Tibial nerve (tissue), 3 donors: ENCODE data around the gene ZNF33B.

Experiments used
- POLR2A ChIP-seq, 2 donors: fragments of 450-650 bp; IDR thresholded peaks; one replicate each; pipeline ENCODE4 v1.6.1; 2017; ENCODE audit warnings: antibody characterized with exemption in 2 of 2, mild to moderate bottlenecking in 2 of 2, moderate library complexity in 2 of 2
- TF ChIP-seq, protein P1 (sequence below), 5 experiments: fragments of 200-600 bp in 3 of 5; fragments of 450-650 bp in 2 of 5; sonication (generic) in 3 of 5; IDR thresholded peaks; one replicate each; pipeline ENCODE4 v1.5.1; 2016 to 2019; ENCODE audit warnings: antibody characterized with exemption in 5 of 5, mild to moderate bottlenecking in 3 of 5, moderate library complexity in 2 of 5

DNA sequence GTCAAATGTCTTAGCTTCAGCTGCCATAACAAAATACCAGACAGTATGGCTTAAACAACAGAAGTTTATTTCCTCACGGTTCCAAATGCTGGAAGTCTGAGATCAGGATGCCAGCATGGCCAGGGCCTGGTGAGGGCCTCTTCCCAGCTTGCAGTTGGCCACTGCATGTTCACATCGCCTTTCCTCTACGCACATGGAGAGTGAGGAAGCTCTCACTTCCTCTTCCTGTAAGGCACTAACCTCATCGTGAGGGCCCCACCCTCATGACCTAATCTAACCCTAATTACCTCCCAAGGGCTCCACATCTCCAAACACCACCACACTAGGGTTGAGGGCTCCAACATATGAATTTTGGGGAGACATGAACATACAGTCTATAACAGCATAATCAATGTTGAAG is 14.4 kb downstream of the ZNF33B start:
- TF ChIP-seq POLR2A (IDR thresholded peaks at IDR 0.05) = no peak
- TF ChIP-seq, protein P1, sequence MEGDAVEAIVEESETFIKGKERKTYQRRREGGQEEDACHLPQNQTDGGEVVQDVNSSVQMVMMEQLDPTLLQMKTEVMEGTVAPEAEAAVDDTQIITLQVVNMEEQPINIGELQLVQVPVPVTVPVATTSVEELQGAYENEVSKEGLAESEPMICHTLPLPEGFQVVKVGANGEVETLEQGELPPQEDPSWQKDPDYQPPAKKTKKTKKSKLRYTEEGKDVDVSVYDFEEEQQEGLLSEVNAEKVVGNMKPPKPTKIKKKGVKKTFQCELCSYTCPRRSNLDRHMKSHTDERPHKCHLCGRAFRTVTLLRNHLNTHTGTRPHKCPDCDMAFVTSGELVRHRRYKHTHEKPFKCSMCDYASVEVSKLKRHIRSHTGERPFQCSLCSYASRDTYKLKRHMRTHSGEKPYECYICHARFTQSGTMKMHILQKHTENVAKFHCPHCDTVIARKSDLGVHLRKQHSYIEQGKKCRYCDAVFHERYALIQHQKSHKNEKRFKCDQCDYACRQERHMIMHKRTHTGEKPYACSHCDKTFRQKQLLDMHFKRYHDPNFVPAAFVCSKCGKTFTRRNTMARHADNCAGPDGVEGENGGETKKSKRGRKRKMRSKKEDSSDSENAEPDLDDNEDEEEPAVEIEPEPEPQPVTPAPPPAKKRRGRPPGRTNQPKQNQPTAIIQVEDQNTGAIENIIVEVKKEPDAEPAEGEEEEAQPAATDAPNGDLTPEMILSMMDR (IDR thresholded peaks at IDR 0.05) = no peak
